Body of pancreas (tissue), 4 donors: ENCODE results near the gene ZNF276.

Experiments
- CTCF ChIP-seq, 7 experiments: fragments of 450-650 bp in 4 of 7; fragments of 200-600 bp in 3 of 7; sonication (generic) in 3 of 7; IDR thresholded peaks; one replicate each; pipeline ENCODE4 v1.5.1; 2016 to 2019; ENCODE audit warnings: antibody characterized with exemption in 7 of 7
- POLR2A ChIP-seq, 3 donors: fragments of 450-650 bp; IDR thresholded peaks; one replicate each; pipeline ENCODE4 v1.6.1; 2016; ENCODE audit warnings: antibody characterized with exemption in 3 of 3, mild to moderate bottlenecking in 2 of 3

GRCh38 chr16:89706518-89707260 is 14.6 kb upstream of the ZNF276 start:
- no peak for TF ChIP-seq CTCF (IDR thresholded peaks at IDR 0.05)
- no peak for TF ChIP-seq POLR2A (IDR thresholded peaks at IDR 0.05)
